Measurements from ENCODE around the gene PRSS38.

GRCh38 chr1:227796359-227796915, 19.0 kb upstream of the PRSS38 start:
- no peak for TF ChIP-seq POLR2A (IDR thresholded peaks at IDR 0.05; ENCODE audit: borderline replicate concordance, extremely low read depth, insufficient read depth, insufficient read length)
- TF ChIP-seq SRF (IDR thresholded peaks at IDR 0.05; ENCODE audit: low read depth): no peak
- TF ChIP-seq ATF3 (IDR thresholded peaks at IDR 0.05): no peak
- TF ChIP-seq CTCF (IDR thresholded peaks at IDR 0.05 in 2 of 3, conservative IDR thresholded peaks at IDR 0.05 in 1 of 3; ENCODE audit: borderline replicate concordance in 1 of 3, insufficient read depth in 1 of 3, low read depth in 2 of 3, low read length in 2 of 3): no peak
- no peak for TF ChIP-seq ZFX (IDR thresholded peaks at IDR 0.05)
- TF ChIP-seq EZH2 (IDR thresholded peaks at IDR 0.05): no peak
- TF ChIP-seq SIN3A (IDR thresholded peaks at IDR 0.05; ENCODE audit: low read depth): no peak
- TF ChIP-seq ZNF274 (IDR thresholded peaks at IDR 0.05; ENCODE audit: low read depth, low read length): no peak
- no peak for TF ChIP-seq POLR2AphosphoS5 (IDR thresholded peaks at IDR 0.05; ENCODE audit: low read depth, low read length)
- TF ChIP-seq JUND (IDR thresholded peaks at IDR 0.05): no peak
- no peak for TF ChIP-seq RAD21 (IDR thresholded peaks at IDR 0.05; ENCODE audit: low read depth)
